MG63 (cell line): Measurements from ENCODE around the gene NEU4. TPM values are rescaled to one million over a fixed set of nuclear protein-coding genes. Genes with fewer than 3 reads are reported as not detected.
"Not testable (repeated sequence)": the region's sequence is repeated elsewhere in the genome, so short reads cannot be mapped to it uniquely, and the experiment has no call there.

Experiments used
- DNase-seq: peaks from one replicate; pipeline ENCODE4 v3.0.0-alpha.2; 2020
- H3K27me3 ChIP-seq: fragments of 250-450 bp; sonication (Bioruptor Pico); 2 replicates; pipeline ENCODE4 v1.5.1; 2020; ENCODE audit warnings: mild to moderate bottlenecking, moderate library complexity
- H3K36me3 ChIP-seq: fragments of 250-450 bp; sonication (Bioruptor Pico); 2 replicates; pipeline ENCODE4 v1.5.1; 2020; ENCODE audit warnings: mild to moderate bottlenecking, moderate library complexity
- H3K4me3 ChIP-seq: fragments of 250-450 bp; sonication (Bioruptor Pico); 2 replicates; pipeline ENCODE4 v1.5.1; 2020; ENCODE audit warnings: mild to moderate bottlenecking, moderate library complexity
- H3K9me3 ChIP-seq: fragments of 250-450 bp; sonication (Bioruptor Pico); 2 replicates; pipeline ENCODE4 v1.5.1; 2020; ENCODE audit warnings: mild to moderate bottlenecking, moderate library complexity
- total RNA-seq: library from RNA; depleted of rRNA; stranded (reverse); fragments of >200 nt; shearing (Covaris generic); gene quantifications from 2 replicates; pipeline ENCODE4 v1.2.3, GENCODE V29; 2014; ENCODE audit warnings: low replicate concordance

Gene NEU4
- total RNA-seq, 1 experiment from 2014 or later, result not detected

GRCh38 chr2:241803387-241804325 is 5.3 kb upstream of the NEU4 start:
- H3K4me3 ChIP-seq, result no peak overlapping the region
- no peaks in the 10 kb centered on the region for H3K9me3 ChIP-seq
- H3K36me3 ChIP-seq, result no peaks in the 10 kb centered on the region
- no peak for DNase-seq
- no peaks in the 10 kb centered on the region for H3K27me3 ChIP-seq

DNA sequence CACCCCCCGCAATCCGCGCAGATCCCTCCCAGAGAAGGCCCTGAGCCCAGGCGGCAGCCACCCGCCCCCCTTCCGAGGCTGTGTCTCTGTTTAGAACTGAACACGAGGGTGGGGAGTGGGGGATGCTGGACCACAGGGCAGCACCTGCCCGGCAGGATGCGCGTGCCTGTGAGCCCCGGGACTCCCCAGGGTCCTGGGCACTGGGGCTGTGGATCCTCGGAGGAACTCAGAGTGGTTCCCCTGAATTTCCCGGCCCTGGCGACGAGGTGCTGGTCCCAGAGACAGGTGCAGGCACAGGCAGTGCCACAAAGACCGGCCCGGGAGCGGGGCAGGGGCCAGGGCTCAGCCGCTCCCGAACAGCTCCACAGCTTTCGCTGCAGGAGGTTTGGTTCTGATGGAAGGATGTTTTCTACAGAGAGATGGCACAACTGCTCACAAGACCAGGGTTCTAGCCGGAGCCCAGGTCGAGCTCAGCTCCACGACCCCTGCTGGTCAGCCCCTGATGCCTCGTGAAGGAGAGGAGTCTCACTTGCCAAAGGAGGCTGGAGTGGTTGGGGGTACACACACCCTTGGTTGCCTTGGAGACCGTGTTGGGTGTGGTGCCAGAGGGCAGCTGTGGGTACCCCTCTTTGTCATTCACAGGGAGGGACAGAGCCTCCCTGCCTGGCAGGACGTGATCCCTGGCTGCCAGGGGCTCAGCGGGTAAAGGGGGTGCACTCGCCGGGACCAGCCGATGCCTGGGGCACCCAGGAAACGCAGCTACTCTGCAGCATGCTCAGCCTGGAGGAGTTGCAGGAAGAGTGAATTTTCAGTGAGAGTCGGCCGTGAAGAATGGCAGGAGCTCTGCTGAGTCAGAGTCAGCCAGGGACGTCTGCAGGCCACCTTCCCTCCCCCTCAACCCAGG is 4.4 kb upstream of the NEU4 start:
- no peaks in the 10 kb centered on the region for H3K9me3 ChIP-seq
- H3K36me3 ChIP-seq, result no peaks in the 10 kb centered on the region
- DNase-seq, result no peak
- H3K4me3 ChIP-seq, result no peak overlapping the region
- H3K27me3 ChIP-seq, result no peaks in the 10 kb centered on the region

- H3K36me3 ChIP-seq, H3K27me3 ChIP-seq, DNase-seq, H3K9me3 ChIP-seq, H3K4me3 ChIP-seq: not testable (repeated sequence)
These were observed 2.8 kb upstream of the NEU4 start for GRCh38 chr2:241806217-241806616.

DNA sequence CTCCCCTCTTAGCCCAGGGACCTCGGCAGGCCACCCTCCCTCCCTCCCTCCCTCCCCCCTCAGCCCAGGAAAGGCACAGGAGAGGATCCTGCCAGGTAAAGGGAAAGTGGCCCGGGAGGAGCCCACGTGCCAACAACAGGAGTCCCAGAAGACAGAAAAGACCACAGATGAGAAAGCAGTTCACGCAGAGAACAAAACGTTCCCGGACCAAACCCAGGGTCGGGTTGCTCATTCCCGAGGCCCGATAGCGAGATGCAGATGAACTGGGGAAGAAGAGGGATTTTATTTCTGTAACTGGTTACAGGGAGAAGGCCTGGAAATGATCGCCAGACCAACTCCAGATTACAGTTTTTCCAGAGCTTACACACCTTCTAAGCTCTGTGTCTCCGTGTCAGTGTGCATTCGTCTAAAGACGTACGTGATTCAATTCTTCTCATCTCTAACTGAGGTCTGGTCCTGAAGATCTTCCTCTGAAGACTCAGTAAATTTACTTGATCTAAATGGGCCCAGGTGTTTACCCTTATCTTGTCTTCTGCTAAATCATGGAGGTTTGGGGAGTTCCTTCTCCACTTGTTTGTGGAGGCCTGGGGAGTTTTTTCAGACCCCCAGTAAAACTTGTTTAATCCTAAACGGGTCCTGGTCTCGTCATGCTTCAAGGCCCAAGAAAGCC is 807 bp upstream of the NEU4 start:
- no peaks in the 10 kb centered on the region for H3K36me3 ChIP-seq
- no peak overlapping the region for H3K4me3 ChIP-seq
- H3K9me3 ChIP-seq, result no peaks in the 10 kb centered on the region
- H3K27me3 ChIP-seq, result no peaks in the 10 kb centered on the region
- DNase-seq, result no peak

GRCh38 chr2:241809383-241810306 is 652 bp downstream of the NEU4 start:
- Histone ChIP-seq H3K36me3 (no peaks in the 10 kb centered on the region), H3K4me3 (no peak overlapping the region), H3K9me3 (no peaks in the 10 kb centered on the region), H3K27me3 (no peaks in the 10 kb centered on the region)
- DNase-seq, result no peak

DNA sequence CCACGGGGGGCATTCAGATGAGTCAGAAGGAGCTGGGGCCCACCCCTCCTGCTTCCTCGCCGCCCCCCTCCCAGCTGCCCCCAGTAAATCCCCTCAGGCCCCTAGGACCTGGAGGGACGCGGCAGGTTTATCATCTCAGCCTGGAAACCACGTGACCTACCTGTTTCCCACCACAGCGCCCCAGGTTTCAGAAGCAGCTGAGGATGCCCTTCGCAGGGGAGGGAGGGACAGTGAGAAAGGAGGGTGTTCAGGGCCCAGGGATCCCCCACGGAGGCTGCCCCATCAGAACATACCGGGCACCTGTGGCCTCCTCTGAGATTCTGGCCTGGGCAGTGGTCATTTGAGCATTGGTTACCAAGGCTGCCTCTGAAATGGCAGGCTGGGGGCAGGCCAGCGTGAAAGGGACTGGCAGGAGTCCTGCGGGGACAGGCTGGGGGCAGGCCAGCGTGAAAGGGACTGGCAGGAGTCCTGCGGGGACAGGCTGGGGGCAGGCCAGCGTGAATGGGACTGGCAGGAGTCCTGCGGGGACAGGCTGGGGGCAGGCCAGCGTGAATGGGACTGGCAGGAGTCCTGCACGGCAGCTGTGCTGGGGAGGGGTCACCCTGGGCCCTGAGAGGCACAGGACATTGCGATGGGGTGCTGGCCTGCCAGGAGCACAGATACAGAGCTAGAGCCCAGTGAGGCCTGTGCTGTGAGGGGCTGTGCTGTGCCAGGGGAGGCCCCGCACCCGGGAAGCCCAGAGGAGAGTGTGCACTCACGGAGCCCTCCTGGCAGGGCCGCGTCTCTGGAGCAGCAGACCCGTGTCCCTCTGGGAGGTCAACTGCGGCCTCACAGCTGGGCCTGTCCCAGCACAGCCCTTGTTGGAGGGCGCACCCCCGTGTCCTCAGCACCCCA is 1.6 kb downstream of the NEU4 start:
- DNase-seq, result no peak
- Histone ChIP-seq H3K4me3 (no peak overlapping the region), H3K9me3 (no peaks in the 10 kb centered on the region), H3K36me3 (no peaks in the 10 kb centered on the region), H3K27me3 (no peaks in the 10 kb centered on the region)

DNA sequence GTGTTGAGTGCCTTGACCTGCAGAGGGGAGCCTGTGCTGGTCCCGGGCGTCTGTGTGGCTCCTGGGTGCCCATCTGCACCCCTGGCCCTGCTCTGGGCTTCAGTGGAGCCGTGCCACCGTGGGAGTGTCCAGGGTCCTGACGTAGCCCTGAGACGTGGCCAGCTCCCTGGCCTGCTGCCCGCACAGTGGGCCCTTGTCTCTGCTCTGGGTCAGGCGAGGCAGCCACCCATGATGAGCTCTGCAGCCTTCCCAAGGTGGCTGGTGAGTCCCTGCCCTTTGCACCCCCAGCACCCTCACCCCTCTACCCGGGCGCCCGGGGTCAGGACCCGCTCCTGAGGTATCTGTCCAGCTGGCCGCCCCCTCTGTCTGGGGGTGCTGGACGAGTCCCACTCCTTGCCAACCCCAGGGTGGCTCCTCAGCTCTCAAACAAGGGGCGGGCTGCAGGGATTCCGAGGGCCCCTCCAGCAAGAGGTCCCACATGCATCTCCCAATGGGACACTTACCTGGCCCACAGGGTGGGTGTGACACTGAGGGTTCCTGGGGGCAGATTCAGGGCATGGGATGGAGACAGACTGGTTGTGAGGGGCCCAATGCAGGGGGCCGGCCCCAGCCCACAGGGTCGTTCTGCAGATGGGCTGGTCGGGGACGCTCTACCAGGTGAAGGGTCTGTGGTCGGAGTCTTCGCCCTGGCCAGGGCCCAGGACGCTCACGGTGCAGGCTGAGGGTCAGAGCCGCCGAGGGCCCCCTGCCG is 2.4 kb downstream of the NEU4 start:
- H3K9me3 ChIP-seq, result no peaks in the 10 kb centered on the region
- no peak overlapping the region for H3K4me3 ChIP-seq
- DNase-seq, result no peak
- H3K27me3 ChIP-seq, result no peaks in the 10 kb centered on the region
- no peaks in the 10 kb centered on the region for H3K36me3 ChIP-seq

- no peak for DNase-seq
- H3K9me3 ChIP-seq, result no peaks in the 10 kb centered on the region
- no peaks in the 10 kb centered on the region for H3K36me3 ChIP-seq
- no peaks in the 10 kb centered on the region for H3K27me3 ChIP-seq
- H3K4me3 ChIP-seq, result no peak overlapping the region
These were observed 3.1 kb downstream of the NEU4 start for GRCh38 chr2:241811952-241812729.

GRCh38 chr2:241812730-241813643 is 4.0 kb downstream of the NEU4 start:
- H3K27me3 ChIP-seq, result no peaks in the 10 kb centered on the region
- no peak for DNase-seq
- H3K36me3 ChIP-seq, result no peaks in the 10 kb centered on the region
- H3K4me3 ChIP-seq, result no peak overlapping the region
- no peaks in the 10 kb centered on the region for H3K9me3 ChIP-seq

GRCh38 chr2:241813644-241814392 is 4.8 kb downstream of the NEU4 start:
- H3K4me3 ChIP-seq, result no peak overlapping the region
- no peaks in the 10 kb centered on the region for H3K36me3 ChIP-seq
- H3K27me3 ChIP-seq, result no peaks in the 10 kb centered on the region
- no peaks in the 10 kb centered on the region for H3K9me3 ChIP-seq
- DNase-seq, result no peak

DNA sequence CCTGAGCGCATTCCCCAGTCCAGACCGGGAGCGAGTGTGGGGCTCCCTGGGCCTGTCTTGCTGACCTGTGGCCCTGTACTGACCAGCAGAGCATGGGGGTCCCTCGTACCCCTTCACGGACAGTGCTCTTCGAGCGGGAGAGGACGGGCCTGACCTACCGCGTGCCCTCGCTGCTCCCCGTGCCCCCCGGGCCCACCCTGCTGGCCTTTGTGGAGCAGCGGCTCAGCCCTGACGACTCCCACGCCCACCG is 5.3 kb downstream of the NEU4 start:
- no peak overlapping the region for H3K4me3 ChIP-seq
- H3K36me3 ChIP-seq, result no peaks in the 10 kb centered on the region
- no peak for DNase-seq
- H3K9me3 ChIP-seq, result no peaks in the 10 kb centered on the region
- H3K27me3 ChIP-seq, result no peaks in the 10 kb centered on the region

GRCh38 chr2:241814643-241815476 is 5.9 kb downstream of the NEU4 start:
- no peaks in the 10 kb centered on the region for H3K27me3 ChIP-seq
- DNase-seq, result no peak
- no peak overlapping the region for H3K4me3 ChIP-seq
- no peaks in the 10 kb centered on the region for H3K9me3 ChIP-seq
- no peaks in the 10 kb centered on the region for H3K36me3 ChIP-seq
